SU-DHL-6 (cell line): Measurements from ENCODE around the gene ITPKB.

Source experiments
- EZH2phosphoT487 ChIP-seq: fragments of 200-600 bp; sonication (generic), shearing (Covaris generic); conservative IDR thresholded peaks from 2 replicates; pipeline ENCODE4 v1.6.1; 2018; ENCODE audit warnings: mild to moderate bottlenecking, antibody characterized with exemption, low read length, moderate library complexity, mixed read lengths
- TF ChIP-seq, protein P1 (sequence below): fragments of 200-600 bp; sonication (generic); IDR thresholded peaks from one replicate; pipeline ENCODE4 v1.5.1; 2017; ENCODE audit warnings: antibody characterized with exemption, mild to moderate bottlenecking, low read length, moderate library complexity; ENCODE audit not compliant: insufficient read depth, poor library complexity, severe bottlenecking

- TF ChIP-seq, protein P1, sequence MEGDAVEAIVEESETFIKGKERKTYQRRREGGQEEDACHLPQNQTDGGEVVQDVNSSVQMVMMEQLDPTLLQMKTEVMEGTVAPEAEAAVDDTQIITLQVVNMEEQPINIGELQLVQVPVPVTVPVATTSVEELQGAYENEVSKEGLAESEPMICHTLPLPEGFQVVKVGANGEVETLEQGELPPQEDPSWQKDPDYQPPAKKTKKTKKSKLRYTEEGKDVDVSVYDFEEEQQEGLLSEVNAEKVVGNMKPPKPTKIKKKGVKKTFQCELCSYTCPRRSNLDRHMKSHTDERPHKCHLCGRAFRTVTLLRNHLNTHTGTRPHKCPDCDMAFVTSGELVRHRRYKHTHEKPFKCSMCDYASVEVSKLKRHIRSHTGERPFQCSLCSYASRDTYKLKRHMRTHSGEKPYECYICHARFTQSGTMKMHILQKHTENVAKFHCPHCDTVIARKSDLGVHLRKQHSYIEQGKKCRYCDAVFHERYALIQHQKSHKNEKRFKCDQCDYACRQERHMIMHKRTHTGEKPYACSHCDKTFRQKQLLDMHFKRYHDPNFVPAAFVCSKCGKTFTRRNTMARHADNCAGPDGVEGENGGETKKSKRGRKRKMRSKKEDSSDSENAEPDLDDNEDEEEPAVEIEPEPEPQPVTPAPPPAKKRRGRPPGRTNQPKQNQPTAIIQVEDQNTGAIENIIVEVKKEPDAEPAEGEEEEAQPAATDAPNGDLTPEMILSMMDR = no peak
- no peak for TF ChIP-seq EZH2phosphoT487
Observed at GRCh38 chr1:226622012-226622411, 117.1 kb downstream of the ITPKB start.
